LNCAP (cell line): Measurements from ENCODE around the gene CCDC28B.

ENCODE experiments used
- TF ChIP-seq, protein P1 (sequence below): fragments of 450-650 bp; IDR thresholded peaks from 2 replicates; pipeline ENCODE4 v1.5.1; 2017; ENCODE audit warnings: mild to moderate bottlenecking

Gene CCDC28B

GRCh38 chr1:32195972-32196823 is 4.2 kb upstream of the CCDC28B start:
- TF ChIP-seq, protein P1, sequence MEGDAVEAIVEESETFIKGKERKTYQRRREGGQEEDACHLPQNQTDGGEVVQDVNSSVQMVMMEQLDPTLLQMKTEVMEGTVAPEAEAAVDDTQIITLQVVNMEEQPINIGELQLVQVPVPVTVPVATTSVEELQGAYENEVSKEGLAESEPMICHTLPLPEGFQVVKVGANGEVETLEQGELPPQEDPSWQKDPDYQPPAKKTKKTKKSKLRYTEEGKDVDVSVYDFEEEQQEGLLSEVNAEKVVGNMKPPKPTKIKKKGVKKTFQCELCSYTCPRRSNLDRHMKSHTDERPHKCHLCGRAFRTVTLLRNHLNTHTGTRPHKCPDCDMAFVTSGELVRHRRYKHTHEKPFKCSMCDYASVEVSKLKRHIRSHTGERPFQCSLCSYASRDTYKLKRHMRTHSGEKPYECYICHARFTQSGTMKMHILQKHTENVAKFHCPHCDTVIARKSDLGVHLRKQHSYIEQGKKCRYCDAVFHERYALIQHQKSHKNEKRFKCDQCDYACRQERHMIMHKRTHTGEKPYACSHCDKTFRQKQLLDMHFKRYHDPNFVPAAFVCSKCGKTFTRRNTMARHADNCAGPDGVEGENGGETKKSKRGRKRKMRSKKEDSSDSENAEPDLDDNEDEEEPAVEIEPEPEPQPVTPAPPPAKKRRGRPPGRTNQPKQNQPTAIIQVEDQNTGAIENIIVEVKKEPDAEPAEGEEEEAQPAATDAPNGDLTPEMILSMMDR, result no peak

DNA sequence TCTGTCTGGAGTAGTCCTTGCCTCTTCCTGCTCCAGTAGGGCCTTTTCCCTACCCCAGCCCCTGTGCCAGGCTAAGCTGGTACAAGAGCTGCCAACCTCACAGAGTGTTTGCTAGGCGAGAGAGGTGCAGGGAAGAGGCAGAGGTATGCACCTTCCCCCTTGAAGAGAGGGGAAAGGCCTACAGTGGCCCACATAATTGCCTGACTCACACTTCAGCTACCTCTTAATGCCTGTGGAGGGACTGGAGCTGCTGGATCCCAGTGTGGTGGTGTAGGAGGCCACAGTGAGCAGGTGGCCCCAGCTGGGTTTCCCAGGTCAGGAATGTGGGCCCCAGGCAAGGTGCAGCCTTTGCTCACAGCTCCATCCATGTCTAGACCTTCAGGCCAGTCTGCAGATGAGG is 3.3 kb upstream of the CCDC28B start:
- TF ChIP-seq, protein P1, result no peak

- TF ChIP-seq, protein P1, result no peak
Observed at GRCh38 chr1:32197837-32198236, 2.6 kb upstream of the CCDC28B start.

DNA sequence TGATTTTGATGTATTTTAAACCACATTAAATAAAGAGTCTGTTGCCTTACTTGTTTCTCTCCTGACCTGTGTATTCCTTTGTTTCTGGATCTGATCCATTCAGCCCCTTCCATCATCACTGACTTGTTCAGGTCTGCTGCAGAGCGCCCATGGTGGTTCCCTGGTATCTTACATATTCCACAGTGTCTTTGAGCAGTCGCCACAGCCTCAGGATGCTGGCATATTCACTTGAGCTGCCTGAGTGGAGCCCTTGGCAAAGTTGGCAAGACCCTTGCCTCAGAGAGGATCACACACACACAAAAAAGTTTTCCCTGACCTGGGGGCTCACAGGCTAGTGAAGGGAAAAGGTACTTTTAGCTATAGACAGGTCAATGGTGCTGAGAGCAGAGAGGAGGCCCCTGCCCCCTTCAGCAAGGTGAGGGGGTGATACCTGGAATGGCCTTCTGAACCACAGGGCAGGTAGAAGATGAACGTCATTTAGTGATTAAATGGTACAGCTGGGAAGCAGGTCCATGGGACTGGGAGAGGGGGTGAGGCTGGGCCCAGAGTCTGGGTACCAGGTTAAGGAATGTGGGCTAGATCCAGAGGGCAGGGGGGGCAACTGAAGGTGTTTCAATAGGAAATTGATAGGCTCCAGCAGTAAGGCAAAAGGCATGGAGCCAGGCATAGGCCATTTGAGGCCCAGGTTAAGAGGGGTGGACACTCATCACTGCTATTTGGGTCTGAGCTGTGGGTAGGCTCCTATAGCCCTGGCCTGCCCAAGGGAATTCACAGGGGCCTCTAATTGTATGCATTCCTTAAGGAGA is 2.0 kb upstream of the CCDC28B start:
- TF ChIP-seq, protein P1, result no peak

- TF ChIP-seq, protein P1, result no peak
Observed at GRCh38 chr1:32199043-32199716, 1.2 kb upstream of the CCDC28B start.

- TF ChIP-seq, protein P1, result no peak
Observed at GRCh38 chr1:32199717-32200072, 700 bp upstream of the CCDC28B start.

- TF ChIP-seq, protein P1, result no peak
Observed at GRCh38 chr1:32201011-32201855, 838 bp downstream of the CCDC28B start.
